HUES64 (cell line): Measurements from ENCODE around the gene TRIP12.
"Not testable (repeated sequence)": the region's sequence is repeated elsewhere in the genome, so short reads cannot be mapped to it uniquely, and the experiment has no call there.

ENCODE experiments used
- H3K27ac ChIP-seq: 2 replicates; pipeline ENCODE4 v1.7.0; 2013; ENCODE audit warnings: low read depth, low read length, inconsistent platforms
- H3K27me3 ChIP-seq: 2 replicates; pipeline ENCODE4 v1.6.1; 2013; ENCODE audit warnings: mild to moderate bottlenecking, low read length; ENCODE audit not compliant: insufficient read depth
- H3K36me3 ChIP-seq: 2 replicates; pipeline ENCODE4 v1.6.1; 2013; ENCODE audit warnings: mild to moderate bottlenecking, low read length; ENCODE audit not compliant: insufficient read depth
- H3K4me1 ChIP-seq: 2 replicates; pipeline ENCODE4 v1.6.1; 2013; ENCODE audit warnings: mild to moderate bottlenecking, low read length, moderate library complexity; ENCODE audit not compliant: insufficient read depth
- H3K4me3 ChIP-seq: 2 replicates; pipeline ENCODE4 v1.5.1; 2013; ENCODE audit warnings: mild to moderate bottlenecking, low read length, moderate library complexity
- H3K9ac ChIP-seq: 2 replicates; pipeline ENCODE4 v1.6.1; 2013; ENCODE audit warnings: mild to moderate bottlenecking, low read depth, low read length
- H3K9me3 ChIP-seq: 2 replicates; pipeline ENCODE4 v1.6.1; 2013; ENCODE audit warnings: low read depth, low read length; ENCODE audit not compliant: insufficient read depth
- WGBS: fragments of 150-250, 120-280 bp; methylation state at CpG from one replicate; pipeline ENCODE4 v1.1.7; 2013; ENCODE audit warnings: missing lambda C conversion rate; 5-methylcytosine and 5-hydroxymethylcytosine counted together

The TRIP12 gene

DNA sequence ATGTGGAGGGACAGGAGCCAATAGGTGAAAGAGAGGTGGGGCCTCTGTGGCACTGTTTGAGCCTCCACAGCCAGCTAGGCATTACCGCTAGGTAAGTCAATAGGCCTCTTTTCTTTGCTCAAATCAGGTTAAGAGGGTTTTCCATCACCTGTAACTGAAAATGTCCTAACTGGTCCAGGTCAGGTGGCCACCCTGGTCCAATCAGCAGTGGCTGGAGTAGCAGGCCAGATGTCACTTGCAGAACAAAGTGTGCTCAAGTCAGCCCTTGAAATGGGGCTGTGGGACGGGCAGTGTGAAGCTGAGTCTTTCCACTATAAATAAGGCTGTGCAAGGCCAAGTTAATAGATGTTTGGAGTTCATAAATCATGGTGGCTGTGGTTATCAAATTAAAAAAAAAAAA, 21.4 kb upstream of the TRIP12 start:
- Histone ChIP-seq H3K27ac (no peak overlapping the region), H3K4me1 (no peaks in the 10 kb centered on the region), H3K27me3 (no peaks in the 10 kb centered on the region), H3K9me3 (no peaks in the 10 kb centered on the region), H3K9ac (no peak overlapping the region), H3K36me3 (no peaks in the 10 kb centered on the region), H3K4me3 (no peak overlapping the region)
- 96% methylated on average over 2 of the region's 2 CpGs for WGBS

DNA sequence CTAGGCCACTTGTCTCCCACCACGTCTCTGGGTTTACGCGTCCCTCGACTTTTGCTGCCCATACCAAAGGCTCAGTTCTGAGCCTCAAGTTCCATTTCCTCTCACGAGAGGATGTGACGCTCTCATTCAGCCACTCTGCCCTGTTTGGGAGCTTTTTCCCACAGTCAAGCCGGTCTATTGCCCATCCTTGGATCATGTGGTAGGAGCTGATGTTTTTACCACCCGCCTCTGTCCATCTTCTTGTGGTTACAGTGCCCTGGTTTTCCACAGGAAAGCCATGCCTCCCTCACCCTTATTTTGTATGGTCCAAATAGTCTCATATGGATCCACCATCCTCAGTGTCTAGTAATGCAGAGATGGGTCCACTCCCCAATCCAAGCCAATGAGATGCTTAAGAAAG, 20.9 kb upstream of the TRIP12 start:
- WGBS: 95% methylated on average over 8 of the region's 8 CpGs
- Histone ChIP-seq H3K4me1 (no peaks in the 10 kb centered on the region), H3K27me3 (no peaks in the 10 kb centered on the region), H3K36me3 (no peaks in the 10 kb centered on the region), H3K9me3 (no peaks in the 10 kb centered on the region), H3K4me3 (no peak overlapping the region), H3K27ac (no peak overlapping the region), H3K9ac (no peak overlapping the region)

DNA sequence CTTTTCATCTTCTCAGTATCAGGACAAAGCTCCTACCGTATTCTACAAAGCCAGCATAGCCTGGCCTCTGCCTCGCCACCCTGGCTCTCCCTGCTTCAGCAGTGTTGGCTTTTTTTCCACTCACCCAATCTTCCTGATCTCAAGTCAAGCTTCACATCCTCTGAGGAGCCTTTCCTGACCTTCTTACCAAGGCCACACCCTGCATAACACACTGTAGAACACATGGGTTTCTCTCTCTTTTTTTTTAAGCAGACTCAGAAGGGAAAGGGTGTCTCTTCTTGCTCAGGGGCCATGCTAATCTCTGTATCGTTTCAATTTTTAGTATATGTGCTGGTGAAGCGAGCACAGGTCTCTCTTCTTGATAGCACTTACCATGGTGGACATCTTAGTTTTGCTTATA, 15.7 kb upstream of the TRIP12 start:
- no peaks in the 10 kb centered on the region for H3K27me3 ChIP-seq
- WGBS: 95% methylated on average over 4 of the region's 4 CpGs
- H3K9me3 ChIP-seq: no peaks in the 10 kb centered on the region
- H3K36me3 ChIP-seq: peaks cover 12% of the 10 kb centered on the region; the same call in 1 of the 2 replicates
- no peaks in the 10 kb centered on the region for H3K4me1 ChIP-seq
- no peak overlapping the region for H3K27ac ChIP-seq
- H3K9ac ChIP-seq: no peak overlapping the region
- no peak overlapping the region for H3K4me3 ChIP-seq

DNA sequence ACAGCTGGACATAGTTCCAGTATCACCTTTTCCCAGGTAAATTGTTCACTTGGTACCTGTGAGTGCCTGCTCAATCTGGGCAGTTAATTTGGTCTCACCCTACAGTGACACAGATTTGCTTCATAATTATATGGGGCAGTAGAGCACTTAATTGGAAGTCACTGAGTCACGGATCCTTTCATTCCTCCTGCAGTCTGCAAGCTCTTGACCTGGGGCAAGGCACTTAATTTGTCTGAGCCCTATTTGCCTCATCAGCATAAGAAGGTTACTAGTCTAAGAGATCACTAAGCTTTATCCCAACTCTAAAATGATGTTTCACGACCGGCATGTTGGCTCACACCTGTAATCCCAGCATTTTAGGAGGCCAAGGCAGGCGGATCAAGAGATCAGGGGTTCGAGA, 9.4 kb upstream of the TRIP12 start:
- no peaks in the 10 kb centered on the region for H3K4me1 ChIP-seq
- H3K36me3 ChIP-seq: peaks cover 12% of the 10 kb centered on the region; the same call in 1 of the 2 replicates
- H3K4me3 ChIP-seq: no peak overlapping the region
- 90% methylated on average over 5 of the region's 5 CpGs for WGBS
- no peak overlapping the region for H3K27ac ChIP-seq
- no peak overlapping the region for H3K9ac ChIP-seq
- H3K9me3 ChIP-seq: no peaks in the 10 kb centered on the region
- H3K27me3 ChIP-seq: no peaks in the 10 kb centered on the region

DNA sequence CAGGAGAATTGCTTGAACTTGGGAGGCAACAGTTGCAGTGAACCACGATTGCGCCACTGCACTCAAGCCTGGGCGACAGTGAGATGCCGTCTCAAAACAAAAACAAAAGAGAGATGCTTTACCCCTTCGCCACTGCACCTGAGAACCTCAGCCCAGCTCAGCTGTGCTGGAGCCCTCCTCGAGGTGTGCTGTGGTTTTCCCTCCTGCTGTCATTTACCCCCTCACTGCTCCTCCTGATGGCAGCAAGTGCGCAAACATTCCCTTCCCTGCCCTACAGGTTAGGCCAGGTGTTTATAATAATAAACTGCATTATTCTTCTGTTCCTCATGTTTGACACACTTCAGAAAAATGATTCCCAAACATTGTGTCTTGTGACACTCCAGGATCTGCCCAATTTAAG, 8.8 kb upstream of the TRIP12 start:
- no peaks in the 10 kb centered on the region for H3K9me3 ChIP-seq
- no peaks in the 10 kb centered on the region for H3K4me1 ChIP-seq
- 92% methylated on average over 7 of the region's 7 CpGs for WGBS
- H3K4me3 ChIP-seq: no peak overlapping the region
- no peak overlapping the region for H3K27ac ChIP-seq
- H3K27me3 ChIP-seq: no peaks in the 10 kb centered on the region
- no peak overlapping the region for H3K9ac ChIP-seq
- peaks cover 12% of the 10 kb centered on the region; the same call in 1 of the 2 replicates for H3K36me3 ChIP-seq

DNA sequence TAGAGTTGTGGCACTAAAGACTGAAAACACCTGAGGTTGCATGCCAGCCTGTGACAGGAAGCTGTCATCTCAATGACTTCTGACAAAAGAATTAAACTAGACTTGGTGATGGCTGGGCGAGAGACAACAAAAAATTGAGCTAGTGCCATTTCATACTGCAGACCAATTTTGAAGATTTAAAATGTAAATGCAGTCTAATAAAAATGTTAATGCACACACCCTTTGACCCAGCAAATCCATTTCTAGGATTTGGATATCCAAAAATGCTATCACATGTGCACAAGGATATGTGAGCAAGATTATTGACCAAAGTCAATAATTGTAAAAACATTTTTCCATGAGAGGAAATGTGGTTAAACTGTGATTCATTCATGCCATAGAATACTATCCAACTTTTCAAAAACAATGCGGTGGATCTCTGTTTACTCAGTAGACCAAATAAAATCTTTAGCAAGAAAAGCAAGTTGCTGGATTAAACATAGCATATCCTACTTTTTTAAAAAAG, 6.1 kb upstream of the TRIP12 start:
- Histone ChIP-seq H3K4me3 (no peak overlapping the region), H3K9ac (no peak overlapping the region), H3K9me3 (no peaks in the 10 kb centered on the region), H3K27me3 (no peaks in the 10 kb centered on the region), H3K36me3 (0 out of 2 replicates have a peak, but pooled peaks cover 2% of the 10 kb centered on the region), H3K27ac (no peak overlapping the region), H3K4me1 (peaks cover 7% of the 10 kb centered on the region; the same call in 1 of the 2 replicates)
- 94% methylated on average over 2 of the region's 2 CpGs for WGBS

DNA sequence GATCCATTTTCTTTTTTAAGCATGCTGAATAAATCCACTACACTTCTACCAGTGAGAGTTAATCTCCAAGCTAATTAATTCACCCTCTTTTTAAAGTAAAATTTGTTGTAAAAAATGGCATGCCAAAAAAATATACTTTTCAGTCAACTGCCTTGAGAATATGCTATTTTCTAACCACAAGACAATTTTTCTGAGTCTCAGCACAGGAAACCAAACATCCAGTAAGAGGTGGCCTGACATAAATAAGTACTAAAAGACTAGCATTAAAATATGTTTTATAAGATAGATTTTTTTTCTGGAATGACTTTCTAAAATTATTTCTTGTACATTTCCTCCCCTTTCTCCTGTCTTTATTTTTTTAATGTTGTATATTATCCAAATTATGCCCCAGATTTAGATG, 3.4 kb upstream of the TRIP12 start:
- H3K27ac ChIP-seq: no peak overlapping the region
- no peak overlapping the region for H3K9ac ChIP-seq
- peaks cover 7% of the 10 kb centered on the region; the same call in 1 of the 2 replicates for H3K4me1 ChIP-seq
- no peaks in the 10 kb centered on the region for H3K36me3 ChIP-seq
- H3K4me3 ChIP-seq: no peak overlapping the region
- H3K9me3 ChIP-seq: no peaks in the 10 kb centered on the region
- no peaks in the 10 kb centered on the region for H3K27me3 ChIP-seq

DNA sequence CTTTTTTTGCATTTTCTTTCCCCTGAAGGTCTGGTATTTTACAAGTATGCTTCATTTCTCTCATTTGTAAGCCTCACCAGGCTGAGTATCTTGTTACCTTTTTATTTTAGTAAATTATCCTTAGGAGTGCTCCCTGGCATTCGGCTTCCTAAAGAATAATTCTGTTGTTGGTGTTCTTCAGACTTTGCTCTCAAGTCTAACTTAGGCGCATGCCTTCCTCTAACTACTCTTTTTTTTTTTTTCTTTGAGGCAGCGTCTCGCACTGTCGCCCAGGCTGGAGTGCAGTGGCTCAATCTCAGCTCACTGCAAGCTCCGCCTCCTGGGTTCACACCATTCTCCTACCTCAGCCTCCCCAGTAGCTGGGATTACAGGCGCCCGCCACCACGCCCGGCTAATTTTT, 2.7 kb upstream of the TRIP12 start:
- WGBS: 93% methylated on average over 5 of the region's 10 CpGs
- not testable (repeated sequence) for H3K4me3 ChIP-seq, H3K9me3 ChIP-seq, H3K27me3 ChIP-seq, H3K36me3 ChIP-seq, H3K9ac ChIP-seq, H3K27ac ChIP-seq
- peaks cover 12% of the 10 kb centered on the region for H3K4me1 ChIP-seq

DNA sequence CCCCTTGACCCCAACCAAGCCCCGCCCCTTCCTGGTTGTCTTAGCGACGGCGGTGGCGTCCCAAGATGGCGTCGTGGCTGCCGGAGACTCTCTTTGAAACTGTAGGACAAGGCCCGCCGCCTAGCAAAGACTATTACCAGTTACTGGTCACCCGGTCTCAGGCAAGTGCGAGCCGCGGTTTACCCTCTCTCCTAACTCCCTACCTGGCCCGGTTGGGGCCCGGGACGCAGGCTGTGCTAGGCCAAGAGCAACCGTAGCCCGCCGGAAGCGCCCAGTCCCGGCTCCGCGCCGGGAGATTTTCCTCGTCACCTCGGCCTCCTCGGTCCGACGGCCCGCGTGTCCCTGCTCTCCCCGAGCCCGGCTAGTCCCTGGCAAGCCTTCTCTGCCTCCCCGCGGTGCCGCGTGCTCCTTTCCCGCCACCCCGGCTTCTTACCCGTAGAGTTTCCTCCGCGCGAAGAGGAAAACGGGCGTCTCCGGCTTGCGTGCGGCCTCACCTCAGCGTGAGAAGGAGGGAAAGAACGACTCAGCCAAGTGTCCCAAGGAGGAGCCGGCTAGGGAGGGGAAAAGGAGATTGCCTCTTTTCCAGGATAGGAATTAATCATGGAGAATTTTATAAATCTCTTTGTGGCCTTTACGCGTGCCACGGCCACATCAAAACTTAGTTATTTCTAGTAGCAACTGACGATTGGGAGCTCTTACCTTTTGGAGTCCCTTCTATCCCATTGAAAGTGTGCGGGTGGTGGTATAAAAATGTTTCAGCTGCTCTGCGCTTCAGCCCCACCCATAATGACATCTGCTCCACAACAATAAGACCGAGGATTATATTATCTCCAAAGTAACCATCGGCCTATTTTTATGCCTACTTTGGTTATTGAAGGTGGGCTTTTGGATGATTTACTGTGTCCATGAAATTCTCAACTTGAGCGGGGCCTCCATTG, 909 bp upstream of the TRIP12 start, which contains the start of gene FBXO36:
TSS of gene FBXO36 (plus strand) at position 55 of the 938 bp plus-strand sequence. CDS start at position 66, 11 bp downstream.
- WGBS: 1% methylated on average over 57 of the region's 61 CpGs
- Histone ChIP-seq H3K9ac (peak within 1 kb of the TSS; percentile 70), H3K4me1 (peaks cover 13% of the 10 kb centered on the region), H3K9me3 (no peaks in the 10 kb centered on the region), H3K27me3 (no peaks in the 10 kb centered on the region), H3K36me3 (peaks cover 12% of the 10 kb centered on the region), H3K27ac (peak within 1 kb of the TSS; percentile 94), H3K4me3 (peak within 1 kb of the TSS; percentile 93)

DNA sequence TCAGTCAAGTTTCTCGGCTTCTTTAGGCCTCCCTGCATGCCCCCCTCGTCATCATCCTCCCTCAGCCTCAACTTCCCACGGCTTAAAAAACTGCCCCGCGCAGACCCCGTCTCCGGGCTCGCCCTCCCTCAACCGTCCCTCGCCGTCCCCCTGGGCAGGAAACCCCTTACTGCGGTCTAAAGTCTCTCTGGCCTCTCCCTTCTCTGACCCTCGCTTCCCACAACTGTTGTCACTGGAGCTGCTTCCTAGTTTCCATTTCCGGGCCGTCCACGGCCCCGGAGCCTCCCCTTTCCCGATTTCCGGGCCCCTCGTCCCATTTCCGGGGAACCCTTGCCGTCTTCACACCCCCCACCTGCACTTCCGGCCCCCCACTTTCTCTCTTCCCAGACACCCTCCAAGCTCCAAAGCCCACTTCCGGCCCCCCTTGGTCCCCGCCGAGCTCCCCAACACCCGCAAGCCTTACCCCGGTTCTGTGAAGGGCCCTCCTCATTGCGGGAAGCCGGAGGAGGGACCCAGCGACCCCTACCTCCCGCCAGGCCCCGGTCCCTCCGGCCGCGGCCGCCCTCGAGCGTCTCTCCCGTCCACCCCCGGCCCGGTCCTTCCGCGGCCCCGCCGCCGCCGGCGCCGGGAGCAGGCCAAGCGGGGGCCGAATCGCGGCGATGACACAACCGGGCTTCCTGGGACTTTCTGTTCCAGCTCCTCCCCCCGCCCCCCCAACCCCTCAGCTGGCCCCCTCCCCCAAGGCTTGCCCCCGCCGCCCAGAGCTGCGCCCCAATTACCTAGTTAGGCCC, 513 bp downstream of the TRIP12 start:
- H3K9me3 ChIP-seq: no peaks in the 10 kb centered on the region
- H3K36me3 ChIP-seq: peaks cover 17% of the 10 kb centered on the region
- H3K4me3 ChIP-seq: peak overlapping the region; percentile 93
- peak overlapping the region; percentile 94 for H3K27ac ChIP-seq
- peaks cover 13% of the 10 kb centered on the region for H3K4me1 ChIP-seq
- peak overlapping the region; percentile 62 for H3K9ac ChIP-seq
- H3K27me3 ChIP-seq: no peaks in the 10 kb centered on the region
- under 1% methylated on average over 58 of the region's 60 CpGs for whole genome bisulfite sequencing
